C4-2B (cell line): Measurements from ENCODE around the gene ELOVL7.
"Not testable (repeated sequence)": the region's sequence is repeated elsewhere in the genome, so short reads cannot be mapped to it uniquely, and the experiment has no call there.

Source experiments
- CTCF ChIP-seq: fragments of 450-650 bp; conservative IDR thresholded peaks from 2 replicates; pipeline ENCODE4 v1.5.1; 2017; ENCODE audit warnings: mild to moderate bottlenecking
- ZFX ChIP-seq: fragments of 450-650 bp; IDR thresholded peaks from 2 replicates; pipeline ENCODE4 v1.6.1; 2017

GRCh38 chr5:60816138-60816537, 27.9 kb downstream of the ELOVL7 start:
- not testable (repeated sequence) for TF ChIP-seq CTCF, ZFX
